Fibroblast of pulmonary artery (primary cell): Measurements from ENCODE around the gene EMC1.
"Not testable (repeated sequence)": the region's sequence is repeated elsewhere in the genome, so short reads cannot be mapped to it uniquely, and the experiment has no call there.

Experiments used
- DNase-seq: peaks from one replicate; pipeline ENCODE4 v3.0.0-alpha.2; 2010; ENCODE audit warnings: low read depth
- H3K4me3 ChIP-seq: replicated peaks from 2 replicates; pipeline ENCODE4 v1.5.1; 2011; ENCODE audit warnings: low read depth, mild to moderate bottlenecking, control low read depth, low read length, moderate library complexity
- CTCF ChIP-seq: IDR thresholded peaks from 2 replicates; pipeline ENCODE4 v1.5.1; 2011; ENCODE audit warnings: mild to moderate bottlenecking, control low read depth, low read length, inconsistent platforms; ENCODE audit errors: missing control alignments

Gene EMC1

GRCh38 chr1:19257178-19257914, 6.0 kb upstream of the EMC1 start:
- DNase-seq, result peak; percentile 54
- no peak overlapping the region for H3K4me3 ChIP-seq
- no peak for TF ChIP-seq CTCF

DNA sequence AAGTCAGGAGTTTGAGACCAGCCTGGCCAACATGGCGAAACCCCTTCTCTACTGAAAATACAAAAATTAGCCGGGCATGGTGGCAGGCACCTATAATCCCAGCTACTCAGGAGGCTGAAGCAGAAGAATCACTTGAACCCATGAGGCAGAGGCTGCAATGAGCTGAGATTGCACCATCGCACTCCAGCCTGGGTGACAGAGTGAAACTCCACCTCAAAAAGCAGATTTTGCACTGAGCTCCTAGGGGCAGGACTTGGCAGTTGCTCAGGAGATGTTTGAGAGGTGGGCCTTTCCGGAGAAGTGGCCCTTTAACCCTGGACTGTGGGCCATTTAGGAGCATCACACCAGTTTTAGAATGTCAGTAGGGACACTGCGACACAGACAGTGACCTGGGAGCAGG, 5.0 kb upstream of the EMC1 start:
- DNase-seq, H3K4me3 ChIP-seq: not testable (repeated sequence)

GRCh38 chr1:19255288-19255687, 4.0 kb upstream of the EMC1 start:
- no peak for DNase-seq
- H3K4me3 ChIP-seq, result no peak overlapping the region
- TF ChIP-seq CTCF, result no peak

- TF ChIP-seq CTCF, result no peak
- DNase-seq, result no peak
- no peak overlapping the region for H3K4me3 ChIP-seq
Observed at GRCh38 chr1:19254416-19254815, 3.1 kb upstream of the EMC1 start.

DNA sequence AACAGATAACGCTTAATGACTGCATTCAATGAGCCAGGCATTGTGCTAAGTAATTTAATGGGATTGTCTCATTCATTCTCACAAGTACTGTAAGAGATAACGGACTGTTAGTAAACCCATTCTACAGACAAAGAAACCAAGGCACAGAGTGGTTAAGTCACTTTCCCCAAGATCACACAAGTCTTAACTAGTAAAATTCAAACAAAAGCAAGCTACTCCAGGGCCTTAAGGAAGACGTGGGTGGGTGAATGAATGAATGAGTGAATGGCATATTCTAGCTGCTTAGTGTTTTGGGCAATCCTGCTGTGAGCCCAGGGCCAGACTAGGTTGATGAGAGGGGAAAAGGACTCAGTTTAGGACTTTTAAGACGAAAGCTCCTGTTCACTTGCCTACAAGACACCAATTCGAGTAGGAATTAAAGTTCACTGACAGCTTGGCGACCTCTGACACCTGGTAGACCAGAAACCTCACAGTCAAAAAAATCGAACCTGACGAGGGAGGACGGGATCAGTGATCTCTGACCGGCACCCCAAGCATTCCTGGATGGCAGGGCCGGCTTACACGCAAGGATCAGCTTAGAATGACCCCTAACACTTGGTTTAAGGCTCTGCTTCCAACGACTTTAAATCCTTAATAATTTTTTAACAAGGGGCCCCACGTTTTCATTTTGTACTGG, 557 bp downstream of the EMC1 start:
- no peak for DNase-seq
- no peak for TF ChIP-seq CTCF
- H3K4me3 ChIP-seq, result peak overlapping the region; percentile 97

DNA sequence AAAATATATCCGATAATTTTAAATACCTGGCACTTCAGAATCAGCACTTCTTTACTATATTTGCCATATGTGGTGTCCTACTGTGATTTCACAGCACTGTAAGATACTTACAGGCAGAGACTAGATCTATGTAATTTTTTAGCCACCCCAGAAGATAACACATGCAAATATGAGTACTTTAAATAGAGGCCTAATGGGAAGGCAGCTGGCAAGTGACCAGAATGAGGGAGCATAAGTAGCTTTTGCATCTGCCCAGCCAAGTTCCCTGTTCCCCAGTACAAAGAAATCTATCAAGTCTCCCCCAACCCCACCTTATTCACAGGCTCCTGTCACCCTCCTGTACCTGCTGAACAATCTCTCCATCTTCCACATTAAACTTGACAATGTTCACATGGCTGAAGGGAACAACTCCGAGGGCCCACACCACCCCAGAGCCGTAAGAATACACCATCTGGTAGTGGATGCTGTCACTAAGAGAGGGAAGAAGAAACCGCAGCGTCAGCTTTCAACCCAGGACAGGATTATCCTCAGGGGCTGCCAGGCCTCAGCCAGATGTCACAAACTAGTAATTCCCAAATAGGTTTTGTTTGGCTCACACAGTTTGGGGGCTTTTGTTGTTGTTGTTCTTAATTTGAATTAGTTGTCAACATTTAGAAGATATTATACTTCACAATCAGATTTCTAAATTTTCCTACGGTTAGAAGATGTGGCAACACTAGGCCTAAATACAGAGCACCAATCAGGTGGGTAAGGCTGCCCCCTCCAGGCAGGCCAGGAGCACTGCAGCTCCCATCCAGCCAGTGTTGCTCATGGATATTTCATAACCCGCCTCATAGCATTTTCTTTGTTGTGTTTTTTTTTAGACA, 10.4 kb downstream of the EMC1 start:
- H3K4me3 ChIP-seq, result no peak overlapping the region
- DNase-seq, result peak; percentile 84
- peak; percentile 95 for TF ChIP-seq CTCF

- no peak overlapping the region for H3K4me3 ChIP-seq
Observed at GRCh38 chr1:19239876-19240275, 11.4 kb downstream of the EMC1 start.

More at GRCh38 chr1:19239876-19240275, 11.4 kb downstream of the EMC1 start:
- DNase-seq, result no peak
- no peak for TF ChIP-seq CTCF
